Left ventricle myocardium inferior (tissue), 1 donor: Measurements from ENCODE around the gene SBNO2. TPM values are rescaled to one million over a fixed set of nuclear protein-coding genes. Genes with fewer than 3 reads are reported as not detected.

Source experiments
- DNase-seq: peaks from one replicate; pipeline ENCODE4 v3.0.0-alpha.2; 2020
- H3K27ac ChIP-seq: fragments of 200-600 bp; replicated peaks from 2 replicates; pipeline ENCODE4 v1.8.0; 2021
- H3K27me3 ChIP-seq: fragments of 200-600 bp; 2 replicates; pipeline ENCODE4 v1.8.0; 2021; ENCODE audit warnings: low read depth
- H3K36me3 ChIP-seq: fragments of 200-600 bp; 2 replicates; pipeline ENCODE4 v1.8.0; 2021
- H3K4me1 ChIP-seq: fragments of 200-600 bp; 2 replicates; pipeline ENCODE4 v1.8.0; 2021
- H3K4me3 ChIP-seq: fragments of 200-600 bp; 2 replicates; pipeline ENCODE4 v1.8.0; 2021; ENCODE audit warnings: mild to moderate bottlenecking, moderate library complexity
- H3K9me3 ChIP-seq: fragments of 200-600 bp; replicated peaks from 2 replicates; pipeline ENCODE4 v1.8.0; 2021
- CTCF ChIP-seq: fragments of 200-600 bp; IDR thresholded peaks from 2 replicates; pipeline ENCODE4 v1.8.0; 2021; ENCODE audit warnings: antibody characterized with exemption, mild to moderate bottlenecking, borderline replicate concordance
- intact Hi-C: fragments of 100-400 bp; cut with micrococcal nuclease; formaldehyde crosslinking; loops from one replicate; pipeline ENCODE4 v1.11.0; 2022
- total RNA-seq: library from RNA; stranded (reverse); fragmentation: NEBNext Ultra II Directional; extraction: Animal tissue kit (Norgen Biotek cat#: 25700); gene quantifications from one replicate; pipeline ENCODE4 v1.2.1, GENCODE V29; 2021
- donor health status: DM: no; HTN: yes; CAD: no; lungs with severe emphysema.

The SBNO2 gene
- total RNA-seq, 1 donor from 2014 or later: 16.9 TPM

GRCh38 chr19:1216756-1217155, 42.7 kb upstream of the SBNO2 start:
- Histone ChIP-seq H3K4me1 (peaks cover 100% of the 10 kb centered on the region), H3K27ac (peak overlapping the region; percentile 94), H3K9me3 (no peaks in the 10 kb centered on the region), H3K4me3 (no peak overlapping the region), H3K36me3 (peaks cover 23% of the 10 kb centered on the region), H3K27me3 (no peaks in the 10 kb centered on the region)
- DNase-seq: no peak
- intact Hi-C loops: no loop called here
- TF ChIP-seq CTCF: no peak

- DNase-seq: peak; percentile 77
- intact Hi-C loops: no loop called here
- no peak for TF ChIP-seq CTCF
- peaks cover 14% of the 10 kb centered on the region for H3K36me3 ChIP-seq
- H3K27me3 ChIP-seq: no peaks in the 10 kb centered on the region
- H3K27ac ChIP-seq: peak overlapping the region; percentile 94
- H3K4me1 ChIP-seq: peaks cover 100% of the 10 kb centered on the region
- H3K9me3 ChIP-seq: no peaks in the 10 kb centered on the region
- peak overlapping the region; percentile 48 for H3K4me3 ChIP-seq
These were observed 41.0 kb upstream of the SBNO2 start for GRCh38 chr19:1214862-1215731.

GRCh38 chr19:1214299-1214861, 40.3 kb upstream of the SBNO2 start:
- Histone ChIP-seq H3K27ac (peak overlapping the region; percentile 94), H3K36me3 (peaks cover 19% of the 10 kb centered on the region), H3K27me3 (no peaks in the 10 kb centered on the region), H3K4me3 (peak overlapping the region; percentile 48), H3K9me3 (no peaks in the 10 kb centered on the region), H3K4me1 (peaks cover 100% of the 10 kb centered on the region)
- TF ChIP-seq CTCF: no peak
- intact Hi-C loops: no loop called here
- no peak for DNase-seq

GRCh38 chr19:1213391-1214286, 39.6 kb upstream of the SBNO2 start:
- Histone ChIP-seq H3K9me3 (no peaks in the 10 kb centered on the region), H3K4me3 (peak overlapping the region; percentile 48), H3K27ac (peak overlapping the region; percentile 94), H3K36me3 (peaks cover 19% of the 10 kb centered on the region), H3K4me1 (peaks cover 100% of the 10 kb centered on the region), H3K27me3 (no peaks in the 10 kb centered on the region)
- no peak for TF ChIP-seq CTCF
- intact Hi-C loops: no loop called here
- DNase-seq: peak; percentile 60

- TF ChIP-seq CTCF: no peak
- Histone ChIP-seq H3K4me3 (no peak overlapping the region), H3K9me3 (no peaks in the 10 kb centered on the region), H3K36me3 (peaks cover 19% of the 10 kb centered on the region), H3K27ac (no peak overlapping the region), H3K4me1 (peaks cover 100% of the 10 kb centered on the region), H3K27me3 (no peaks in the 10 kb centered on the region)
- intact Hi-C loops: no loop called here
- no peak for DNase-seq
These were observed 37.6 kb upstream of the SBNO2 start for GRCh38 chr19:1211494-1212234.
